Sciatic nerve (tissue), 2 donors: ENCODE data around the gene KASH5. TPM values are rescaled to one million over a fixed set of nuclear protein-coding genes. Genes with fewer than 3 reads are reported as not detected.

Experiments used
- ATAC-seq: fragments of 200-7000 bp; cut with Tn5 transposase; one replicate; pipeline ENCODE4 v1.9.1; 2020; ENCODE audit warnings: mild to moderate bottlenecking, moderate library complexity
- DNase-seq: peaks from one replicate; pipeline ENCODE4 v3.0.0-alpha.2; 2020; ENCODE audit warnings: low spot score
- intact Hi-C: fragments of 100-400 bp; cut with DNase I; formaldehyde crosslinking; loops from one replicate; pipeline ENCODE4 v1.14.2; 2022
- total RNA-seq: library from RNA; stranded (reverse); fragmentation: NEBNext Ultra II Directional; extraction: Animal tissue kit (Norgen Biotek cat#: 25700); gene quantifications from one replicate; pipeline ENCODE4 v1.2.1, GENCODE V29; 2021
- donor health status: DM: no; HTN: no; CAD: no.
- donor health status: DM: no; HTN: no; CAD: no.

The KASH5 gene
- total RNA-seq, 1 donor from 2014 or later, result not detected

GRCh38 chr19:49465371-49465770 lies 77.3 kb downstream of the KASH5 start:
- ATAC-seq (no peak), DNase-seq (no peak)
- intact Hi-C loops, result no loop called here

Other genes starting within 250 kb of the KASH5 start
- gene HRC, start 232.9 kb upstream of the KASH5 start, total RNA-seq, result 5.1 TPM
- 32.5 TPM for gene TRPM4, start 230.5 kb upstream of the KASH5 start, total RNA-seq
- 5.6 TPM for gene SLC6A16, start 63.1 kb upstream of the KASH5 start, total RNA-seq
- 21.3 TPM for gene CD37, start 52.8 kb upstream of the KASH5 start, total RNA-seq
- gene TEAD2, start 25.8 kb upstream of the KASH5 start, total RNA-seq, result 33.0 TPM
- 0.89 TPM for gene DKKL1, start 24.4 kb upstream of the KASH5 start, total RNA-seq
- gene PTH2, start 35.2 kb downstream of the KASH5 start, total RNA-seq, result not detected
- not detected for gene GFY, start 37.1 kb downstream of the KASH5 start, total RNA-seq
- 3.8 TPM for gene SLC17A7, start 53.3 kb downstream of the KASH5 start, total RNA-seq
- 73.2 TPM for gene PIH1D1, start 63.6 kb downstream of the KASH5 start, total RNA-seq
- gene ALDH16A1, start 65.0 kb downstream of the KASH5 start, total RNA-seq, result 23.0 TPM
- 19.6 TPM for gene FLT3LG, start 86.0 kb downstream of the KASH5 start, total RNA-seq
- gene RPL13A, start 99.4 kb downstream of the KASH5 start, total RNA-seq, result 1,735 TPM
- gene RPS11, start 108.2 kb downstream of the KASH5 start, total RNA-seq, result 1,507 TPM
- gene FCGRT, start 124.4 kb downstream of the KASH5 start, total RNA-seq, result 263 TPM
- gene RCN3, start 139.8 kb downstream of the KASH5 start, total RNA-seq, result 48.5 TPM
- 41.7 TPM for gene NOSIP, start 192.3 kb downstream of the KASH5 start, total RNA-seq
- gene PRRG2, start 193.1 kb downstream of the KASH5 start, total RNA-seq, result 1.7 TPM
- gene PRR12, start 202.9 kb downstream of the KASH5 start, total RNA-seq, result 37.0 TPM